GM06990 (cell line): ENCODE measurements around the gene SARS2.

ENCODE experiments used
- DNase-seq: peaks from one replicate; pipeline ENCODE4 v3.0.0-alpha.2; 2011; ENCODE audit not compliant: insufficient read length; ENCODE audit errors: extremely low read depth
- H3K27me3 ChIP-seq: replicated peaks from 2 replicates; pipeline ENCODE4 v1.6.0; 2011; ENCODE audit warnings: low read length; ENCODE audit not compliant: control insufficient read depth, insufficient read depth
- H3K36me3 ChIP-seq: 2 replicates; pipeline ENCODE4 v1.5.1; 2011; ENCODE audit warnings: low read length; ENCODE audit not compliant: control insufficient read depth, insufficient read depth
- H3K4me3 ChIP-seq: replicated peaks from 2 replicates; pipeline ENCODE4 v1.5.1; 2011; ENCODE audit warnings: low read depth, mild to moderate bottlenecking, control low read depth, low read length
- CTCF ChIP-seq: IDR thresholded peaks from 2 replicates; pipeline ENCODE4 v1.5.1; 2011; ENCODE audit warnings: low read length, control low read depth, mild to moderate bottlenecking, inconsistent platforms; ENCODE audit not compliant: insufficient read depth, poor library complexity, severe bottlenecking

Gene SARS2

GRCh38 chr19:38931521-38931793, 894 bp upstream of the SARS2 start:
- Histone ChIP-seq H3K27me3 (no peaks in the 10 kb centered on the region), H3K4me3 (peak overlapping the region; percentile 95), H3K36me3 (peaks cover 9% of the 10 kb centered on the region)
- no peak for TF ChIP-seq CTCF
- DNase-seq: no peak

GRCh38 chr19:38930776-38931520, 385 bp upstream of the SARS2 start, which contains the start of gene MRPS12:
Gene MRPS12, plus strand, starts transcription at chr19:38930944. Its CDS starts 351 bp downstream, at chr19:38931295.
- TF ChIP-seq CTCF: no peak

GRCh38 chr19:38928391-38929001, 2.1 kb downstream of the SARS2 start:
- no peak for DNase-seq
- TF ChIP-seq CTCF: no peak
- Histone ChIP-seq H3K4me3 (no peak overlapping the region), H3K36me3 (peaks cover 12% of the 10 kb centered on the region), H3K27me3 (no peaks in the 10 kb centered on the region)

More at GRCh38 chr19:38930776-38931520, 385 bp upstream of the SARS2 start, which contains the start of gene MRPS12:
- H3K27me3 ChIP-seq: no peaks in the 10 kb centered on the region
- H3K36me3 ChIP-seq: peaks cover 9% of the 10 kb centered on the region
- DNase-seq: peak; percentile 96
- peak within 1 kb of the TSS; percentile 95 for H3K4me3 ChIP-seq

- no peak for DNase-seq
- no peak for TF ChIP-seq CTCF
- Histone ChIP-seq H3K27me3 (no peaks in the 10 kb centered on the region), H3K36me3 (peaks cover 13% of the 10 kb centered on the region), H3K4me3 (no peak overlapping the region)
These were observed 6.2 kb downstream of the SARS2 start for GRCh38 chr19:38924388-38924787.

GRCh38 chr19:38922482-38922881, 8.1 kb downstream of the SARS2 start:
- H3K4me3 ChIP-seq: no peak overlapping the region
- peaks cover 13% of the 10 kb centered on the region for H3K36me3 ChIP-seq
- DNase-seq: no peak
- TF ChIP-seq CTCF: no peak
- H3K27me3 ChIP-seq: no peaks in the 10 kb centered on the region
